K562 (cell line): Measurements from ENCODE around the gene CSNK1G1. TPM values are rescaled to one million over a fixed set of nuclear protein-coding genes. Genes with fewer than 3 reads are reported as not detected.

Experiments
- ATAC-seq: fragments of 200-7000 bp; cut with Tn5 transposase; 3 replicates; pipeline ENCODE4 v1.9.1; 2020; ENCODE audit warnings: moderate library complexity
- BruUV-seq: library from RNA; stranded (reverse); fragments of 400-500 nt; replicated peaks from 2 replicates; lab custom pipeline; 2021; lab: Mats Ljungman, UMichigan
- CTCF ChIA-PET: fragments of 300-600 bp; formaldehyde crosslinking; extraction: SDS; loops from one replicate; lab custom pipeline; 2021; ENCODE audit warnings: low intra/inter-chr PET ratio; lab: Yijun Ruan, JAX
- POLR2A ChIA-PET: fragments of 300-600, 350-650 bp; sonication (Branson Sonifier 250); formaldehyde crosslinking; extraction: SDS; loops from one replicate; lab custom pipeline; 2021; ENCODE audit warnings: antibody characterized with exemption, inconsistent platforms; lab: Yijun Ruan, JAX
- DNase-seq, 4 experiments: peaks; one replicate each; pipeline versions ENCODE4 v3.0.0 to v3.0.0-alpha.2; 2011 to 2018; ENCODE audit warnings: low spot score in 3 of 4, mixed read lengths in 3 of 4; ENCODE audit errors: extremely low read depth in 1 of 4
- FAIRE-seq: peaks from 2 replicates; lab custom pipeline; 2011; peaks lifted over from hg19 to GRCh38; lab: Jason Lieb, UNC
- H2AFZ ChIP-seq: 2 replicates; pipeline ENCODE4 v1.6.0; 2011; ENCODE audit warnings: low read depth, low read length, control low read depth, inconsistent platforms
- H3K27ac ChIP-seq: fragments of 200-600 bp; 3 replicates; pipeline ENCODE4 v1.8.0; 2011; ENCODE audit warnings: low read depth, mild to moderate bottlenecking, control low read depth, inconsistent platforms, low read length, moderate library complexity, mixed read lengths; ENCODE audit errors: extremely low read depth
- H3K27me3 ChIP-seq, 2 experiments: fragments of 300-600 bp in 1 of 2; 2 replicates in 1 of 2; 3 replicates in 1 of 2; pipeline versions ENCODE4 v1.6.0 to v1.8.0; 2011; ENCODE audit warnings: inconsistent platforms in 2 of 2, low read length in 2 of 2, mild to moderate bottlenecking in 1 of 2, mixed read lengths in 1 of 2, moderate library complexity in 1 of 2; ENCODE audit not compliant: control insufficient read depth in 2 of 2, insufficient read depth in 2 of 2
- H3K36me3 ChIP-seq: fragments of 300-600 bp; 3 replicates; pipeline ENCODE4 v1.8.0; 2011; ENCODE audit warnings: mild to moderate bottlenecking, low read length, inconsistent platforms; ENCODE audit not compliant: control insufficient read depth, insufficient read depth
- H3K4me1 ChIP-seq, 2 experiments: fragments of 200-600 bp in 1 of 2; replicated peaks in 1 of 2; 2 replicates in 1 of 2; 3 replicates in 1 of 2; pipeline versions ENCODE4 v1.5.1 to v1.8.0; 2011; ENCODE audit warnings: inconsistent platforms in 2 of 2, low read length in 2 of 2, mild to moderate bottlenecking in 1 of 2, mixed read lengths in 1 of 2, moderate library complexity in 1 of 2; ENCODE audit not compliant: control insufficient read depth in 2 of 2, insufficient read depth in 2 of 2
- H3K4me2 ChIP-seq: 2 replicates; pipeline ENCODE4 v1.6.1; 2011; ENCODE audit warnings: low read length, control low read depth, inconsistent platforms, mixed read lengths; ENCODE audit not compliant: insufficient read depth
- H3K4me3 ChIP-seq: fragments of 200-600 bp; sonication (generic), shearing (Covaris generic); 2 replicates; pipeline ENCODE4 v1.5.1; 2016; ENCODE audit warnings: control low read depth, inconsistent platforms
- H3K79me2 ChIP-seq: fragments of 200-600 bp; 3 replicates; pipeline ENCODE4 v1.8.0; 2011; ENCODE audit warnings: low read length, inconsistent platforms; ENCODE audit not compliant: control insufficient read depth, insufficient read depth
- H3K9ac ChIP-seq, 2 experiments: 2 replicates each; pipeline versions ENCODE4 v1.6.0 to v1.6.1; 2011; ENCODE audit warnings: low read depth in 2 of 2, low read length in 2 of 2, control low read depth in 1 of 2, inconsistent platforms in 1 of 2, mild to moderate bottlenecking in 1 of 2, mixed read lengths in 1 of 2; ENCODE audit not compliant: insufficient read depth in 1 of 2
- H3K9me1 ChIP-seq: one replicate; pipeline ENCODE4 v1.6.0; 2011; ENCODE audit warnings: inconsistent platforms, mild to moderate bottlenecking, low read length, moderate library complexity; ENCODE audit not compliant: control insufficient read depth, insufficient read depth
- H3K9me3 ChIP-seq: replicated peaks from 2 replicates; pipeline ENCODE4 v1.5.1; 2011; ENCODE audit warnings: low read depth, low read length, inconsistent platforms; ENCODE audit not compliant: control insufficient read depth, insufficient read depth
- H4K20me1 ChIP-seq: replicated peaks from 2 replicates; pipeline ENCODE4 v1.6.1; 2011; ENCODE audit warnings: low read length, inconsistent platforms, mixed read lengths; ENCODE audit not compliant: control insufficient read depth, insufficient read depth
- ETS2 ChIP-seq: IDR thresholded peaks from 2 replicates; pipeline ENCODE4 v1.6.1; 2016; ENCODE audit warnings: borderline replicate concordance, missing genetic modification characterization, mild to moderate bottlenecking, moderate library complexity, missing compliant biosample characterization; ENCODE audit not compliant: poor library complexity, severe bottlenecking
- HNRNPLL ChIP-seq: fragments of 200-400 bp; formaldehyde crosslinking; IDR thresholded peaks from 2 replicates; pipeline ENCODE4 v1.6.1; 2017; ENCODE audit warnings: low read length, low read depth, mild to moderate bottlenecking; ENCODE audit not compliant: poor library complexity, severe bottlenecking
- ILK ChIP-seq: fragments of 450-650 bp; IDR thresholded peaks from 2 replicates; pipeline ENCODE4 v1.6.1; 2016; ENCODE audit warnings: missing genetic modification characterization, low read depth, mild to moderate bottlenecking, missing compliant biosample characterization, moderate library complexity, borderline replicate concordance
- KLF16 ChIP-seq: IDR thresholded peaks from 2 replicates; pipeline ENCODE4 v1.6.1; 2016; ENCODE audit warnings: antibody characterized with exemption
- MCM3 ChIP-seq: fragments of 450-650 bp; IDR thresholded peaks from 2 replicates; pipeline ENCODE4 v1.6.1; 2016
- RBM14 ChIP-seq: fragments of 200-400 bp; formaldehyde crosslinking; IDR thresholded peaks from 2 replicates; pipeline ENCODE4 v1.6.1; 2018; ENCODE audit warnings: low read depth, mild to moderate bottlenecking, low read length, moderate library complexity, borderline replicate concordance; ENCODE audit not compliant: insufficient read depth
- SAFB ChIP-seq: fragments of 200-400 bp; formaldehyde crosslinking; IDR thresholded peaks from 2 replicates; pipeline ENCODE4 v1.6.1; 2017; ENCODE audit warnings: low read depth, low read length, borderline replicate concordance
- SMARCA5 ChIP-seq: fragments of 450-650 bp; IDR thresholded peaks from 2 replicates; pipeline ENCODE4 v1.6.1; 2016
- SP1 ChIP-seq: sonication (generic); formaldehyde crosslinking; IDR thresholded peaks from 2 replicates; pipeline ENCODE4 v1.8.1; 2022; ENCODE audit warnings: mild to moderate bottlenecking, missing genetic modification reagents
- TARDBP ChIP-seq: fragments of 450-650 bp; IDR thresholded peaks from 2 replicates; pipeline ENCODE4 v1.6.1; 2016
- THAP7 ChIP-seq: fragments of 250-450 bp; sonication (Bioruptor Pico); IDR thresholded peaks from 2 replicates; pipeline ENCODE4 v1.5.0; 2021
- ZBTB34 ChIP-seq: fragments of 250-450 bp; sonication (Bioruptor Pico); IDR thresholded peaks from 2 replicates; pipeline ENCODE4 v1.8.0; 2021; ENCODE audit warnings: mild to moderate bottlenecking, moderate library complexity
- ZNF408 ChIP-seq: fragments of 250-450 bp; sonication (Bioruptor Pico); IDR thresholded peaks from 2 replicates; pipeline ENCODE4 v1.4.0; 2020; ENCODE audit warnings: low read depth, mild to moderate bottlenecking, moderate library complexity
- ZNF586 ChIP-seq: fragments of 450-650 bp; formaldehyde crosslinking; conservative IDR thresholded peaks from 2 replicates; pipeline ENCODE4 v1.4.0; 2020; ENCODE audit warnings: mild to moderate bottlenecking, moderate library complexity
- WGBS: fragments of 100-300 bp; shearing (Covaris generic); methylation state at CpG from one replicate; pipeline ENCODE4 v1.1.6; 2016; ENCODE audit warnings: low coverage, mixed read lengths; ENCODE audit not compliant: insufficient coverage; ENCODE audit errors: missing lambda C conversion rate; 5-methylcytosine and 5-hydroxymethylcytosine counted together
- in situ Hi-C: fragments of 300-500 bp; cut with MboI; formaldehyde crosslinking; loops from 4 replicates; pipeline ENCODE4 v1.15.0; 2018; ENCODE audit warnings: inconsistent platforms, mixed read lengths
- intact Hi-C: fragments of 100-400 bp; cut with micrococcal nuclease; formaldehyde crosslinking; loops from 2 replicates; pipeline ENCODE4 v1.14.2; 2022
- polyA plus RNA-seq, 8 experiments: library from polyadenylated mRNA; depleted of rRNA in 4 of 8; stranded (reverse) in 5 of 8; unstranded in 3 of 8; fragments of >200 nt; fragmentation: Nextera tagmentation in 2 of 8; fragmentation: Illumina TruSeq in 1 of 8; extraction: Ambion mirVana in 2 of 8; extraction: Trizol in 1 of 8; gene quantifications; 2 replicates each; pipeline versions ENCODE4 v1.2.1 to v1.2.3, GENCODE V29; 2011 to 2014; ENCODE audit warnings: inconsistent platforms in 1 of 8, missing spikeins in 1 of 8
- total RNA-seq, 7 experiments: library from RNA; depleted of rRNA in 6 of 7; stranded (reverse); fragments of >200 nt in 6 of 7; fragmentation: Illumina TruSeq in 2 of 7; extraction: Trizol in 2 of 7; gene quantifications; 2 replicates each; pipeline versions ENCODE4 v1.2.1 to v1.2.3, GENCODE V29; 2011 to 2021; ENCODE audit warnings: low replicate concordance in 1 of 7
- TF ChIP-seq, protein P1 (sequence below): fragments of 250-450 bp; sonication (Bioruptor Pico); IDR thresholded peaks from 2 replicates; pipeline ENCODE4 v1.4.0; 2020; ENCODE audit warnings: mild to moderate bottlenecking

Gene CSNK1G1
- total and polyA plus RNA-seq, 9 of the 15 experiments (the other 6 are each of a cell fraction or from before 2014, with no cell fraction given): 4.5 to 18.5 (median 9.5) TPM

- TF ChIP-seq RBM14 (no peak), HNRNPLL (no peak), ZNF586 (no peak)
- TF ChIP-seq, protein P1, sequence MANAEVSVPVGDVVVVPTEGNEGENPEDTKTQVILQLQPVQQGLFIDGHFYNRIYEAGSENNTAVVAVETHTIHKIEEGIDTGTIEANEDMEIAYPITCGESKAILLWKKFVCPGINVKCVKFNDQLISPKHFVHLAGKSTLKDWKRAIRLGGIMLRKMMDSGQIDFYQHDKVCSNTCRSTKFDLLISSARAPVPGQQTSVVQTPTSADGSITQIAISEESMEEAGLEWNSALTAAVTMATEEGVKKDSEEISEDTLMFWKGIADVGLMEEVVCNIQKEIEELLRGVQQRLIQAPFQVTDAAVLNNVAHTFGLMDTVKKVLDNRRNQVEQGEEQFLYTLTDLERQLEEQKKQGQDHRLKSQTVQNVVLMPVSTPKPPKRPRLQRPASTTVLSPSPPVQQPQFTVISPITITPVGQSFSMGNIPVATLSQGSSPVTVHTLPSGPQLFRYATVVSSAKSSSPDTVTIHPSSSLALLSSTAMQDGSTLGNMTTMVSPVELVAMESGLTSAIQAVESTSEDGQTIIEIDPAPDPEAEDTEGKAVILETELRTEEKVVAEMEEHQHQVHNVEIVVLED (CRISPR knock-in tag): no peak
- TF ChIP-seq, all 486 proteins: peak for 0
Observed at GRCh38 chr15:64349375-64349774, 6.6 kb downstream of the CSNK1G1 start (continued).

- no peak overlapping the region for H3K4me3 ChIP-seq
- no peak overlapping the region for H3K4me2 ChIP-seq
- intact Hi-C loops: no loop called here
- H3K9me3 ChIP-seq: no peaks in the 10 kb centered on the region
- no TSS peak for BruUV-seq
- H3K27ac ChIP-seq: no peak overlapping the region
- FAIRE-seq (no peak), ATAC-seq (no peak), DNase-seq (no peak)
- no CpG with 5 or more reads among the region's 1 CpG for WGBS
- H3K4me1 ChIP-seq: no peaks in the 10 kb centered on the region; a peak in 1 of 5 replicates
- no peaks in the 10 kb centered on the region for H3K9me1 ChIP-seq
- H3K36me3 ChIP-seq: peaks cover 13% of the 10 kb centered on the region; the same call in 2 of the 3 replicates
- no peaks in the 10 kb centered on the region for H3K27me3 ChIP-seq
- H3K79me2 ChIP-seq: peaks cover 34% of the 10 kb centered on the region
- no peak overlapping the region for H2AFZ ChIP-seq
- no peak overlapping the region for H3K9ac ChIP-seq
- ChIA-PET POLR2A (interaction anchor here (0.5 kb wide), 1 partner anchor 14 kb away, joined by 6 read pairs; no protein-coding TSS in a partner anchor), CTCF (no interaction called here)
- in situ Hi-C loops: no loop called here
- H4K20me1 ChIP-seq: 0 out of 2 replicates have a peak, but pooled peaks cover 4% of the 10 kb centered on the region
- no peak for TF ChIP-seq ZNF408 (CRISPR knock-in tag)
- no peak for TF ChIP-seq SP1 (CRISPR knock-in tag)
- no peak for TF ChIP-seq THAP7 (CRISPR knock-in tag)
- TF ChIP-seq TARDBP: no peak
- TF ChIP-seq ILK: no peak
- no peak for TF ChIP-seq MCM3
- TF ChIP-seq KLF16: no peak
- TF ChIP-seq SAFB: no peak
- TF ChIP-seq ZBTB34 (CRISPR knock-in tag): no peak
- no peak for TF ChIP-seq SMARCA5
- TF ChIP-seq ETS2 (tag): no peak
Observed at GRCh38 chr15:64348455-64348854, 7.5 kb downstream of the CSNK1G1 start.
